ENCODE data around the gene EEFSEC. TPM values are rescaled to one million over a fixed set of nuclear protein-coding genes. Genes with fewer than 3 reads are reported as not detected.

The EEFSEC gene
- total and polyA plus RNA-seq, 2 of the 8 experiments (the other 6 are each of a cell fraction or from before 2014, with no cell fraction given), result 13.1 to 19.8 TPM

DNA sequence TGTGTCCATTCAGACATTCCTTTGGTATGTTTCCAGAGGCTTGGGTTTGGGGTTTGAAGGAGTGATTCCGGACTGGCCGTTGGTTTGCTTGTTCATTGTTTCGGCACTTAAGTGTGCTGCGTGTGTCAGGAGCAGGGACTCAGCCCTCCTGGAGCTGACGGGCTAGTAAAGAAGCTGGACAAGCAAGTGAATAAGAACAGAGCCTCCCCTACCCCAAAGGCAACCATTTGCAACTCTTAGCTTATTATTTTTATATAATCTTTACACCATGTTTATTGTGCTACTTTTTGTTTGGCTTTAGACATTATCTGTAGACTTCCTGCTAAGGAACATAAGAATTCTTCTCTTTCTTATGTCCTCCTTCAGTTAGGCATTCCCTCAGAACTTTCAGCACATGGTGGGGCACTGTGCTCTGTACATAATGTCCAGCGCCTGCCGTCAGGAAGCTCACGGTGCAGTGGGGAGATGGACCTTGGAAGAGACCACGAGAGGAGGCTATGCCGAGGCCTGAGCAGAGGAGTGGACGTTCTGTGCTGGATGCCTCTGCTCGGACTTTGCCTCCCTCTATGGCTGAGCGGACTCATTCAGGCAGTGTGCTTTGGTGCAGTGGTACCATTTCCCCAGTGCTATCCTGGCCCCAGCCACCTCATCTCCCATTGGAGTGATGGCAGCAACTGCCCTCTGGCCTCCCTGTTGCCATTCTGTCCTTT lies 65.4 kb downstream of the EEFSEC start (continued):
- TF ChIP-seq CHD7 (IDR thresholded peaks at IDR 0.05; ENCODE audit: insufficient replicate concordance, low read length), result no peak
- no peak for TF ChIP-seq TEAD4 (IDR thresholded peaks at IDR 0.05; ENCODE audit: low read depth, low read length)
- no peak for TF ChIP-seq EP300 (IDR thresholded peaks at IDR 0.05; ENCODE audit: borderline replicate concordance in 1 of 2, low read depth in 2 of 2, low read length in 2 of 2)
- TF ChIP-seq ZNF274 (IDR thresholded peaks at IDR 0.05; ENCODE audit: borderline replicate concordance, extremely low read depth, low read length), result no peak
- no peak for TF ChIP-seq KDM1A (IDR thresholded peaks at IDR 0.05; ENCODE audit: borderline replicate concordance, low read length)
- no peak for TF ChIP-seq PHF8 (conservative IDR thresholded peaks at IDR 0.05; ENCODE audit: low read depth, low read length)
